Mammary epithelial cell (primary cell): ENCODE results near the gene NFASC.

Experiments used
- CTCF ChIP-seq, 2 donors: IDR thresholded peaks in 1 of 2; conservative IDR thresholded peaks in 1 of 2; 2 replicates each; pipeline ENCODE4 v1.5.1; 2011 to 2012; ENCODE audit warnings: inconsistent platforms in 2 of 2, low read length in 2 of 2, mild to moderate bottlenecking in 2 of 2, control low read depth in 1 of 2, low read depth in 1 of 2; ENCODE audit not compliant: insufficient read depth in 1 of 2; ENCODE audit errors: extremely low read depth in 1 of 2
- EZH2 ChIP-seq: IDR thresholded peaks from 2 replicates; pipeline ENCODE4 v1.6.1; 2012; ENCODE audit warnings: low read length, inconsistent platforms, borderline replicate concordance

- TF ChIP-seq CTCF (conservative IDR thresholded peaks at IDR 0.05 in 1 of 2, IDR thresholded peaks at IDR 0.05 in 1 of 2; ENCODE audit: extremely low read depth in 1 of 2, insufficient read depth in 1 of 2, low read depth in 1 of 2, low read length in 2 of 2) (no peak), EZH2 (no peak)
Measured at GRCh38 chr1:205066141-205066818, 195.6 kb downstream of the NFASC start.
